HepG2 (cell line): ENCODE results near the gene OVCH1. TPM values are rescaled to one million over a fixed set of nuclear protein-coding genes. Genes with fewer than 3 reads are reported as not detected.
A peak's percentile ranks its signal among the peaks of the same experiment; 100 is the strongest.

ENCODE experiments used
- CAMTA2 ChIP-seq: sonication (generic); formaldehyde crosslinking; IDR thresholded peaks from 2 replicates; pipeline ENCODE4 v1.4.0; 2020; ENCODE audit warnings: mild to moderate bottlenecking, missing genetic modification reagents, borderline replicate concordance
- CREM ChIP-seq, 2 experiments: sonication (generic) in 1 of 2; formaldehyde crosslinking in 1 of 2; IDR thresholded peaks; 2 replicates each; pipeline versions ENCODE4 v1.4.0 to v1.6.1; 2016 to 2020; ENCODE audit warnings: antibody characterized with exemption in 1 of 2, mild to moderate bottlenecking in 1 of 2, missing genetic modification reagents in 1 of 2
- MBD4 ChIP-seq: IDR thresholded peaks from 2 replicates; pipeline ENCODE4 v1.6.1; 2012; ENCODE audit warnings: low read length, inconsistent platforms, borderline replicate concordance
- MBNL3 ChIP-seq: fragments of 250-450 bp; sonication (Bioruptor Pico); conservative IDR thresholded peaks from 2 replicates; pipeline ENCODE4 v1.8.0; 2022; ENCODE audit warnings: mild to moderate bottlenecking, inconsistent platforms
- PRPF4 ChIP-seq: fragments of 200-400 bp; formaldehyde crosslinking; IDR thresholded peaks from 2 replicates; pipeline ENCODE4 v1.6.1; 2016; ENCODE audit warnings: low read length, low read depth; ENCODE audit not compliant: poor library complexity, severe bottlenecking
- RFX3 ChIP-seq: IDR thresholded peaks from 2 replicates; pipeline ENCODE4 v1.6.1; 2016; ENCODE audit warnings: missing biosample characterization, missing genetic modification reagents
- TCF7L2 ChIP-seq: IDR thresholded peaks from 2 replicates; pipeline ENCODE4 v1.6.1; 2011; ENCODE audit warnings: mild to moderate bottlenecking, low read depth, low read length, moderate library complexity
- WIZ ChIP-seq: sonication (generic); formaldehyde crosslinking; IDR thresholded peaks from 2 replicates; pipeline ENCODE4 v1.5.1; 2020; ENCODE audit warnings: mild to moderate bottlenecking, missing genetic modification reagents
- ZNF343 ChIP-seq: sonication (generic); formaldehyde crosslinking; IDR thresholded peaks from 2 replicates; pipeline ENCODE4 v1.4.0; 2020; ENCODE audit warnings: mild to moderate bottlenecking, missing genetic modification reagents
- ZNF713 ChIP-seq: sonication (generic); formaldehyde crosslinking; IDR thresholded peaks from 2 replicates; pipeline ENCODE4 v1.4.0; 2020; ENCODE audit warnings: mild to moderate bottlenecking, missing genetic modification reagents
- polyA plus RNA-seq, 8 experiments: library from polyadenylated mRNA; depleted of rRNA in 3 of 8; stranded (reverse) in 7 of 8; unstranded in 1 of 8; fragments of >200 nt; fragmentation: Illumina TruSeq in 4 of 8; extraction: Trizol in 4 of 8; gene quantifications; 2 replicates each; pipeline versions ENCODE4 v1.2.1 to v1.2.3, GENCODE V29; 2011 to 2016; ENCODE audit warnings: low read depth in 4 of 8, missing spikeins in 1 of 8, mixed read lengths in 1 of 8; ENCODE audit not compliant: insufficient read depth in 1 of 8
- total RNA-seq, 5 experiments: library from RNA; depleted of rRNA; stranded (reverse); fragments of >200 nt; fragmentation: Illumina TruSeq; extraction: Trizol; gene quantifications; 2 replicates each; pipeline ENCODE4 v1.2.3, GENCODE V29; 2016; ENCODE audit warnings: low read depth in 1 of 5
- TF ChIP-seq, protein P1 (sequence below): sonication (generic); formaldehyde crosslinking; conservative IDR thresholded peaks from 2 replicates; pipeline ENCODE4 v1.4.0; 2020; ENCODE audit warnings: mild to moderate bottlenecking, missing genetic modification reagents, moderate library complexity
- TF ChIP-seq, protein P2 (sequence below): sonication (generic); formaldehyde crosslinking; IDR thresholded peaks from 2 replicates; pipeline ENCODE4 v1.4.0; 2020; ENCODE audit warnings: missing genetic modification reagents; ENCODE audit errors: not compliant biosample characterization
- TF ChIP-seq, protein P3 (sequence below): sonication (generic); formaldehyde crosslinking; IDR thresholded peaks from 2 replicates; pipeline ENCODE4 v1.4.0; 2020; ENCODE audit warnings: missing genetic modification reagents
- TF ChIP-seq, protein P4 (sequence below): sonication (generic); formaldehyde crosslinking; IDR thresholded peaks from 2 replicates; pipeline ENCODE4 v1.4.0; 2020; ENCODE audit warnings: missing genetic modification reagents

The OVCH1 gene
- total and polyA plus RNA-seq, 2 of the 13 experiments (the other 11 are each of a cell fraction or from before 2014, with no cell fraction given): not detected

DNA sequence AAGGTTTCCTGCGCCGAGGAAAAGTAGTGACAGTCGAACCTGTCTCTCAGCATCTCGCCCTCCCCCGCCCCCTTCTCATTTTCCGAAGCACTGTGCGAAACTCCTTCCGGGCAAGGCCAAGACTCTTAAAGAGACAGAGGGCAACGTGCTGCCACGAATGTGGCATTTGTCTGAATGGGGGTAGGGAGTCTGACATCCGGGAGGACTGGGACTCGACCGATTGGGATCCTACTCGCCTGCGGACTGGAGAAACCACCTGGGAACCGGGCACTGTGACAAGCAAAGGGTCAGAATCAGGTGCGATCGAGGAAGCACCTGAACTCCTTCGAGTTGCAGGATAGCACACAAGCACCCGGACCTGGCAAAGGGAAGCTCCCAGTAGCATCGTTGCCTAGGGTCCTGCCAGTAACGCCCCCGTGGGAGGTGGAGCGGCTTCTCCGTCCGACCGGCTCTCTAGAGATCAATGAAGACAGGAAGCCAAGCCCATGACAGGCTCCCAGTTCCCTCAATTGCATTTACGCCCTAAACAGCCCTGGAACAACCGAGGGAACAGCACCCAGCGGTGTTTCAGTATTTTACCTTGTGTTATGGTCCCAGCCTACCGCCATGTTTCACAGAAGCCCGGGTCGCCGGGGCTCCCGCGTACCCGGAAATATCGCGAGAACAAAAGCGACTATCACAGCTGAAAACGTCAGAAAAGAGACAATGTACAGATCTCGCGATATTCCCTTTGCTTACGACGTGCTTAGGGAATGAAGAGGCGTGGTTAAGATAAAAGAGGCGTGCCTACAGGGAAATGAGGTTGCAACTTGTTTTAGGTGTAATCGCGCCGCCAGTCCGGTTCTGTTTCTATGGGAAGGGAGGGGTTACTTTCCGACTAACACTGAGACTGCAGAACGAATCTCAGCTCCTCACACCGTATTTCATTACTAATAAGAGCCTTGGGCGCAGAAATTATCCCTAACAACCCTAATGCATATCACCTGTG, 116.7 kb downstream of the OVCH1 start, which contains the start of gene ERGIC2 (continued):
- TF ChIP-seq, protein P1, sequence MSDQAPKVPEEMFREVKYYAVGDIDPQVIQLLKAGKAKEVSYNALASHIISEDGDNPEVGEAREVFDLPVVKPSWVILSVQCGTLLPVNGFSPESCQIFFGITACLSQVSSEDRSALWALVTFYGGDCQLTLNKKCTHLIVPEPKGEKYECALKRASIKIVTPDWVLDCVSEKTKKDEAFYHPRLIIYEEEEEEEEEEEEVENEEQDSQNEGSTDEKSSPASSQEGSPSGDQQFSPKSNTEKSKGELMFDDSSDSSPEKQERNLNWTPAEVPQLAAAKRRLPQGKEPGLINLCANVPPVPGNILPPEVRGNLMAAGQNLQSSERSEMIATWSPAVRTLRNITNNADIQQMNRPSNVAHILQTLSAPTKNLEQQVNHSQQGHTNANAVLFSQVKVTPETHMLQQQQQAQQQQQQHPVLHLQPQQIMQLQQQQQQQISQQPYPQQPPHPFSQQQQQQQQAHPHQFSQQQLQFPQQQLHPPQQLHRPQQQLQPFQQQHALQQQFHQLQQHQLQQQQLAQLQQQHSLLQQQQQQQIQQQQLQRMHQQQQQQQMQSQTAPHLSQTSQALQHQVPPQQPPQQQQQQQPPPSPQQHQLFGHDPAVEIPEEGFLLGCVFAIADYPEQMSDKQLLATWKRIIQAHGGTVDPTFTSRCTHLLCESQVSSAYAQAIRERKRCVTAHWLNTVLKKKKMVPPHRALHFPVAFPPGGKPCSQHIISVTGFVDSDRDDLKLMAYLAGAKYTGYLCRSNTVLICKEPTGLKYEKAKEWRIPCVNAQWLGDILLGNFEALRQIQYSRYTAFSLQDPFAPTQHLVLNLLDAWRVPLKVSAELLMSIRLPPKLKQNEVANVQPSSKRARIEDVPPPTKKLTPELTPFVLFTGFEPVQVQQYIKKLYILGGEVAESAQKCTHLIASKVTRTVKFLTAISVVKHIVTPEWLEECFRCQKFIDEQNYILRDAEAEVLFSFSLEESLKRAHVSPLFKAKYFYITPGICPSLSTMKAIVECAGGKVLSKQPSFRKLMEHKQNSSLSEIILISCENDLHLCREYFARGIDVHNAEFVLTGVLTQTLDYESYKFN (CRISPR knock-in tag): no peak
- TF ChIP-seq CREM (IDR thresholded peaks at IDR 0.05) (peak; percentile 92), CREM (CRISPR knock-in tag; IDR thresholded peaks at IDR 0.05) (no peak), CAMTA2 (CRISPR knock-in tag) (no peak), WIZ (no peak), ZNF713 (CRISPR knock-in tag) (no peak), TCF7L2 (no peak), PRPF4 (no peak), RFX3 (CRISPR knock-in tag) (no peak), MBNL3 (no peak), MBD4 (no peak), ZNF343 (CRISPR knock-in tag) (no peak)
- TF ChIP-seq, protein P2, sequence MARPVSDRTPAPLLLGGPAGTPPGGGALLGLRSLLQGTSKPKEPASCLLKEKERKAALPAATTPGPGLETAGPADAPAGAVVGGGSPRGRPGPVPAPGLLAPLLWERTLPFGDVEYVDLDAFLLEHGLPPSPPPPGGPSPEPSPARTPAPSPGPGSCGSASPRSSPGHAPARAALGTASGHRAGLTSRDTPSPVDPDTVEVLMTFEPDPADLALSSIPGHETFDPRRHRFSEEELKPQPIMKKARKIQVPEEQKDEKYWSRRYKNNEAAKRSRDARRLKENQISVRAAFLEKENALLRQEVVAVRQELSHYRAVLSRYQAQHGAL (CRISPR knock-in tag): no peak
- TF ChIP-seq, protein P3, sequence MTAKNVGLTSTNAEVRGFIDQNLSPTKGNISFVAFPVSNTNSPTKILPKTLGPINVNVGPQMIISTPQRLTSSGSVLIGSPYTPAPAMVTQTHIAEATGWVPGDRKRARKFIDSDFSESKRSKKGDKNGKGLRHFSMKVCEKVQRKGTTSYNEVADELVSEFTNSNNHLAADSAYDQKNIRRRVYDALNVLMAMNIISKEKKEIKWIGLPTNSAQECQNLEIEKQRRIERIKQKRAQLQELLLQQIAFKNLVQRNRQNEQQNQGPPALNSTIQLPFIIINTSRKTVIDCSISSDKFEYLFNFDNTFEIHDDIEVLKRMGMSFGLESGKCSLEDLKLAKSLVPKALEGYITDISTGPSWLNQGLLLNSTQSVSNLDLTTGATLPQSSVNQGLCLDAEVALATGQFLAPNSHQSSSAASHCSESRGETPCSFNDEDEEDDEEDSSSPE (CRISPR knock-in tag): peak; percentile 83
- TF ChIP-seq, protein P4, sequence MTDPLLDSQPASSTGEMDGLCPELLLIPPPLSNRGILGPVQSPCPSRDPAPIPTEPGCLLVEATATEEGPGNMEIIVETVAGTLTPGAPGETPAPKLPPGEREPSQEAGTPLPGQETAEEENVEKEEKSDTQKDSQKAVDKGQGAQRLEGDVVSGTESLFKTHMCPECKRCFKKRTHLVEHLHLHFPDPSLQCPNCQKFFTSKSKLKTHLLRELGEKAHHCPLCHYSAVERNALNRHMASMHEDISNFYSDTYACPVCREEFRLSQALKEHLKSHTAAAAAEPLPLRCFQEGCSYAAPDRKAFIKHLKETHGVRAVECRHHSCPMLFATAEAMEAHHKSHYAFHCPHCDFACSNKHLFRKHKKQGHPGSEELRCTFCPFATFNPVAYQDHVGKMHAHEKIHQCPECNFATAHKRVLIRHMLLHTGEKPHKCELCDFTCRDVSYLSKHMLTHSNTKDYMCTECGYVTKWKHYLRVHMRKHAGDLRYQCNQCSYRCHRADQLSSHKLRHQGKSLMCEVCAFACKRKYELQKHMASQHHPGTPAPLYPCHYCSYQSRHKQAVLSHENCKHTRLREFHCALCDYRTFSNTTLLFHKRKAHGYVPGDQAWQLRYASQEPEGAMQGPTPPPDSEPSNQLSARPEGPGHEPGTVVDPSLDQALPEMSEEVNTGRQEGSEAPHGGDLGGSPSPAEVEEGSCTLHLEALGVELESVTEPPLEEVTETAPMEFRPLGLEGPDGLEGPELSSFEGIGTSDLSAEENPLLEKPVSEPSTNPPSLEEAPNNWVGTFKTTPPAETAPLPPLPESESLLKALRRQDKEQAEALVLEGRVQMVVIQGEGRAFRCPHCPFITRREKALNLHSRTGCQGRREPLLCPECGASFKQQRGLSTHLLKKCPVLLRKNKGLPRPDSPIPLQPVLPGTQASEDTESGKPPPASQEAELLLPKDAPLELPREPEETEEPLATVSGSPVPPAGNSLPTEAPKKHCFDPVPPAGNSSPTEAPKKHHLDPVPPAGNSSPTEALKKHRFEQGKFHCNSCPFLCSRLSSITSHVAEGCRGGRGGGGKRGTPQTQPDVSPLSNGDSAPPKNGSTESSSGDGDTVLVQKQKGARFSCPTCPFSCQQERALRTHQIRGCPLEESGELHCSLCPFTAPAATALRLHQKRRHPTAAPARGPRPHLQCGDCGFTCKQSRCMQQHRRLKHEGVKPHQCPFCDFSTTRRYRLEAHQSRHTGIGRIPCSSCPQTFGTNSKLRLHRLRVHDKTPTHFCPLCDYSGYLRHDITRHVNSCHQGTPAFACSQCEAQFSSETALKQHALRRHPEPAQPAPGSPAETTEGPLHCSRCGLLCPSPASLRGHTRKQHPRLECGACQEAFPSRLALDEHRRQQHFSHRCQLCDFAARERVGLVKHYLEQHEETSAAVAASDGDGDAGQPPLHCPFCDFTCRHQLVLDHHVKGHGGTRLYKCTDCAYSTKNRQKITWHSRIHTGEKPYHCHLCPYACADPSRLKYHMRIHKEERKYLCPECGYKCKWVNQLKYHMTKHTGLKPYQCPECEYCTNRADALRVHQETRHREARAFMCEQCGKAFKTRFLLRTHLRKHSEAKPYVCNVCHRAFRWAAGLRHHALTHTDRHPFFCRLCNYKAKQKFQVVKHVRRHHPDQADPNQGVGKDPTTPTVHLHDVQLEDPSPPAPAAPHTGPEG: no peak
